Measurements from ENCODE around the gene ZSCAN31. TPM values are rescaled to one million over a fixed set of nuclear protein-coding genes. Genes with fewer than 3 reads are reported as not detected.

The ZSCAN31 gene
- polyA plus RNA-seq, 1 of the 3 experiments (the other 2 are of a cell fraction), result 1.9 TPM

Small RNA genes lying within 50 kb of the gene (small RNA-seq; reads per million reads assigned to genes)
- gene AL021997.1, result 0 reads per million in 7 experiments
- 0 reads per million in 7 experiments for gene AL021997.2

Other genes starting within 250 kb of the ZSCAN31 start
- gene ZSCAN16, start 211.5 kb downstream of the ZSCAN31 start, polyA plus RNA-seq (2012; rRNA removed), result 3.7 and 6.2 TPM in 2 replicates
- gene ZKSCAN8, start 194.3 kb downstream of the ZSCAN31 start, polyA plus RNA-seq (2012; rRNA removed), result 4.3 and 5.8 TPM in 2 replicates
- 13.7 and 23.2 TPM in 2 replicates for gene ZSCAN9, start 110.9 kb downstream of the ZSCAN31 start, polyA plus RNA-seq (2012; rRNA removed)
- 2.9 and 3.5 TPM in 2 replicates for gene ZKSCAN4, start 83.9 kb downstream of the ZSCAN31 start, polyA plus RNA-seq (2012; rRNA removed)
- gene NKAPL, start 76.9 kb downstream of the ZSCAN31 start, polyA plus RNA-seq (2012; rRNA removed), result not detected in 2 replicates
- 11.0 and 14.0 TPM in 2 replicates for gene ZSCAN26, start 69.0 kb downstream of the ZSCAN31 start, polyA plus RNA-seq (2012; rRNA removed)
- gene PGBD1, start 54.6 kb downstream of the ZSCAN31 start, polyA plus RNA-seq (2012; rRNA removed), result 2.5 and 2.7 TPM in 2 replicates
- 2.6 and 3.0 TPM in 2 replicates for gene ZKSCAN3, start 13.8 kb upstream of the ZSCAN31 start, polyA plus RNA-seq (2012; rRNA removed)
- gene ZSCAN12, start 63.6 kb upstream of the ZSCAN31 start, polyA plus RNA-seq (2012; rRNA removed), result 1.6 and 2.5 TPM in 2 replicates
- gene ZSCAN23, start 107.3 kb upstream of the ZSCAN31 start, polyA plus RNA-seq (2012; rRNA removed), result 2.0 and 2.1 TPM in 2 replicates
- gene GPX6, start 179.6 kb upstream of the ZSCAN31 start, polyA plus RNA-seq (2012; rRNA removed), result not detected in 2 replicates
- not detected in 2 replicates for gene GPX5, start 189.7 kb upstream of the ZSCAN31 start, polyA plus RNA-seq (2012; rRNA removed)